ENCODE results near the gene NECTIN1.
"Not testable (repeated sequence)": the region's sequence is repeated elsewhere in the genome, so short reads cannot be mapped to it uniquely, and the experiment has no call there.

Gene NECTIN1

DNA sequence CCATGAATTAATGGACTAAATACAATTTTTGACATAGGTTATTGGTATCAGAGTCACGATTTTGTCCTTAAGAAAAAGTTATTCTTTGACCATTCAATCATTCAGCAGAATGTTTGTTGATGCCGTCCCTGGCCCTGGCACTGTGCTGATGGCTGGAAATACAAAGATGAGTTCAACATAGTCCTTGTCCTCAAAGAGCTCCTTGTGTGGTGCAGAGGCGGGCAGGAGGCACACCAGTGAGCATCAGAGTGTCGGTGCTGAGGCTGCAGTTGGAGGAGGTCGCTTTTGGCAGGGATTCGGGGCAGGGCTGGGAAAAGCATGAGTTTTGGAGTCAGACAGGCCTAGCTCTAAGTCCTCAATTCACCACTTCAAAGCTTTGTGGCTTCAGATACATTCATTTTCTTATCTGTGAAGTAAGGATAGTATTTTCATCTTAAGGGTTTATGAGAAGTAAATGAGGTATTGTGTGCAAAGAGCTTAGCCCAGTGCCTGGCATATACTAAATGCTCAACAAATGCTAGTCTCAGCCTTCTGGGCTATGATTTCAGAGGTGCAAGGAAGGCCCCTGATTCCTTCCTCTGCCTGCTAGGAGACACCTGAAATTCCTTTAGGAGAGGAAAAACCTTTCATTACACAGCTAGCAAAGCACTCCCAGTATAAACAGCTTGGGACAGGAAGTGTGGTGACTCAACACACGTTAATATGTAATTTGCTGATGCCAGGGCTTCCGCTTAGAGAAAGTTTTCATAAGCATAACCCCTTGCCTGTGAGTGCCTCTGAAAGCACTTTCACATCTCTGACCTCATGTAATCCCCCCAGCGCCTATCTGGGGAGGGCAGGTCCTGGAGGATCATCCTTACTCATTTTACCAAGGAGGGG, 113.8 kb downstream of the NECTIN1 start:
- no peak for DNase-seq

DNA sequence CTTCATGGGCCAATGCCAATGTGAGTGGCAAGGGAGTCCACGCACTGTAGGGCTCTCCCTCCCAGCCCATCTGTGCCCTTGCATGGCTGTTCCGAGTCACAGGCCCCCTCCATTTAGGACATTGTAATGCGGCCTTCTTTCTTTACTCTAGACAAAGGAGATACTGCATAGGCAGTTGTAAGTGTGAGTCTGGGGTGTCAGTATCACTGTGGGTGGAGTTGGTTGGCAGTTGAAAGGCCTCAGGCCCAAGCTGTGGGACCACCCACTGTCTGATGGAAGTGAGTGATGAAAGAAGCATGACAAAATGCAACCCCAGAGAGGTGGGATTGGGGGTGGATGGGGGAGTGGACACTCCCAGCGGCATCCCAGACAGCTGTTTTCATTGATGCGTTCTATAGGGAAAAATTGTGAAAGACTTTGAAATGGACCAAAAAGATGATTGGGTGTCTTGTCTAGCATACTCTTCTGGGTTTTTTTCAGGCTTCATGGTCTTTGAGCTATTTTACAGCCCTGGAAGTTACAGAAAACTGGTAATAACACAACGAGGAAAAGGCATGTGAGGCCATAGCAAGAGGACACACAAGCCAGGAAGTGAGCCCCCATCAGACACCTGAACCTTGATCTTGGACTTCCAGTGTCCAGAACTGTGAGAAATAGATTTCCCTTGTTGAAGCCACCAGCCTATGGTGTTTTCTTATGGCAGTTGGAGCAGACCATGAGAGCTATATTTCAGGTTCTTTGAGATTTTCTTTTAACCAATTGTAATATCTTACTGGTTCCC, 114.6 kb downstream of the NECTIN1 start:
- DNase-seq, result no peak

DNA sequence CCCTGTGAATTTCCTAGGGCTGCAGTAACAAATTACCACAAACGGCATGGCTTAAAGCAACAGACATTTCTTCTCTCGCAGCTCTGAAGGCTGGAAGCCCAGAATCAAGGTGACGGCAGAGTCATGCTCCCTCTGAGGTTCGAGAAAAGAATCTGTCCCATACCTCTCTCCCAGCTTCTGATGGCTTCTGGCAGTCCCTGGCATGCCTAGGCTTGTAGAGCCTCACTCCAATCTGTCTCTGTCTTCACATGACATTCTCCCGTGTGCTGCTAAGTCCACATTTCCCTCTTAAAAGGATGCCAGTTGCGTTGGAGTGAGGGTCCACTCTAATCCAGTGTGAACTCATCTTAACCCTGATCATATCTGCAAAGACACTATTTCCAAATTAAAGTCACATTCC, 116.2 kb downstream of the NECTIN1 start:
- DNase-seq, result no peak

DNA sequence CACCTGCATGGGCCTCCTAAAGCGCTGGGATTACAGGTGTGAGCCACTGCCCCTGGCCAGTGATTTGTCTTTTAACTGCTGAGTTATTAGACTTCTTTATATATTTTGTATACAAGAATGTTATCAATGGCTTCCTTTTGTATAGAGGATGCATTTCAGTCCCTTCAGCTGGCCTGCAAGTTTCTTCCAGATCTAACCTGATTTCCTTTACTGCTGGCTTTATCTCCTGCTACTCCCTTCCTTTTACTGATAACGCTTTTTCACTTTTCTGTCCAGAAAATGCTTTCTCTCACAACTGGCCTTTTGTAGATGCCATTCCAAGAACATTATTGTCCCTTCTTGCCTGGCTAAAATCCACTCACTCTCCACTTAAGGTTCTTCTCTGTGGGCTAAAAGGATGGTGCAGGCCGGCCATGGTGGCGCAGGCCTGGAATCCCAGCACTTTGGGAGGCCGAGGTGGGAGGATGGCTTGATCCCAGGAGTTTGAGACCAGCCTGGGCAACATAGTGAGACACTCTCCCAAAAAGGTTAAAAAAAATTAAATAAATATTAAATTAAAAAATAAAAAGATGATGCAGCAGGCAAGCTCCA, 118.1 kb downstream of the NECTIN1 start:
- no peak for DNase-seq

DNA sequence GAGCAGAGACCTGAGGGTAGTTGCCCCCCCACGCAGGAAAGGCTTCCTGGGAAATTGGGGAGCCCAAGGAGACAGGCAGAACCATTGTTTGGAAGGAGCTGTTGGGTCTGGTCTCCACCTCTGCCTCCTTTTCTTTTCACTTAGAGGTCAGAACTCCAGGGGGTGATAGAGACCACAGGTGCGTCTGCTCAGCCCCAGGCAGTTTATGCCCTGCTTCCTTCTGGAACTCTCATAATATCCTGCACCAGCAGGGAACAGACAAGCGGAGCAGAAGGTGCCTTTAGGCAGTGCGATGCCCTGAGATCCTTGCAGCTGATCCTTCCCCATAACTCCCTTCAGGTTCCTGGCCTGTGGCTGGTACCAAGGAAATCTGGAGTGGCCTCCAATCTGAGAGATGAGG, 120.2 kb downstream of the NECTIN1 start:
- no peak for DNase-seq

DNA sequence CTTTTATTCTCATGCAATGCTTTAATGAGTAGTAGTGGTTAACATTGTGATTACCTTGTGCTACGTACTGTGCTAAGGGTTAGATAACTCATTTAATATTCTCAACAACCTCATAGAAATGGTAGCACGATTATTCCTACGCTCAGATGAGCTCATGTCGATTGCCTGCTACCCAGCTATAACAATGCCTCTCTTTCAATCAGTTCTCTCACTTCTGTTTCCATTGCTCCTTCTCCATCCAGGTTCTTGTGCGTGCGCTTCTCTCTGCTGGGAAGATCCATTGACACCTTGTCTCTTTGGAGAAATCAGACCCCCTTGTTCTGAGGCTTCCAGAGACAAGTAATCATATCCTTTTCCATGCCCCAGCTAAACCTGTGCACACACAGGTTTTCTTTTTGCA, 120.8 kb downstream of the NECTIN1 start:
- DNase-seq, result no peak

DNA sequence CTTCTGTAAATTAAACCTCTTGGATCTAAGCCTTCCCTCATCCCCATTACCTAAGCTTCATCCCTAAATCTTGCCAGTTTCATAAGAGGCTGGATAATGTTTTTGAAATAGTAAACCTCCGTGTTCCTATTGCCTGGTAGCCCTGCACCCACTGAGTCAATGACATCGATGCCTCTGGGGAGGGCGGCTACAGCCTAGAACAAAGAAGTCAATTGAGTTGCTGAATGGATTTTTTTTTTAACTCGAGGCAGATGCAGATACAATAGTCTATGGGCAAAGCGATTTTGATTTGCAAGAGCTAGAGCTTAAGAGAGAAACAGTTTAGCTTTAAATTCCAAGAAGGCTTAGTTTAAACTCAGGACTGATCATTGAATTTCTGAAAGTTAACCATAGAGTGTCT, 121.3 kb downstream of the NECTIN1 start:
- no peak for DNase-seq

DNA sequence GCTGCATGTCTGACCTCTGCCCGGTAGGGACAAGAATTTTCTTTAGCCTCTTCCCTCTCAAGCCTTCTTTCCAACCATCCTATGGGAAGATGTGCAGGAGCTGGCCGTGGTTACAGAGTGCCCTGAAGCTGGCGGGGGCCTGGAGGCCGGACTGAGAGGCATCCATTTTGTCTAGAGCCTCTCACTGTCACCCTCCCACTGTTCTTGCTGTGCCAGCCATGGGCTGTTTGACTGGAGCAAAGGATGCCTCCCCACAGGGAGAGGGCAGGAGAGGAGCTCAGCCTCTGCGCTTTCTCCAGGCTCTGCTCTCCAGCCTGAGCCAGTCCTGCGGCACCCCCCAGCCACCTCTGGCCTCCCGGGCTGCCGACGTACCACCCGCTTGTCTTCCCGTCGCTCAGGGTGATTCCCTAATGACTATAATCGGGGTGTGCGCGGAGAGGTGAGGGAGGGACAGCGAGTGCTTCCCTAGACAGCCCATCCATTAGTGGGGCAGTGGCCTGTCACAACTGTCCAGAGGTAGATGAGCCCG, 123.8 kb downstream of the NECTIN1 start:
- DNase-seq, result no peak

DNA sequence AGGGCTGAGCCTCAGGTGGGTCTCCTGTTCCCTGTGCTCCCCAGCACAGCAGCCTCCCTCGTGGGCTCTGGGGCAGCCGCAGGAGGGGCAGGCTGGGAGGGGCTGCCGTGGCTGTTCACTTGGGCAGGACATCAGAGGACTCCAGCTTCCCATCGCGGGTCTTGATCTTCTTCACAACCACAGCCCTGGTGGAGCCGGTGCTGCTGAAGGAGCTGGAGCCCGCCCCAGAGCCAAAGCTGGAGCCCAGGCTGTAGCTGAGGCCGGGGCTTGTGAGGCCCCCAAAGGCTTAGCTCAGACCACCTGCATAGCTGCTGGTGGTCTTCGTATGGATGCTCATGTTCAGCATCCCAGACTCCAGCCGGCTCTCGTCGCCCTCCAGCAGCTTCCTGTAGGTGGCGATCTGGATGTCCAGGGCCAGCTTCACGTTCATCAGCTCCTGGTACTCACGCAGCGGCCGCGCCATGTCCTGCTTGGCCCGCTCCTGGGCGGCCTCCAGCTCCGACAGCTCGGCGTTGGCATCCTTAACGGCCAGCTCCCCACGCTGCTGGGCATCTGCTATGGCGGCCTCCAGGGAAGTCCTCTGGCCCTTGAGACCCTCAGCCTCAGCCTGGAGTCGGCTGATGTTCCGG, 126.1 kb downstream of the NECTIN1 start:
- DNase-seq, result no peak

DNA sequence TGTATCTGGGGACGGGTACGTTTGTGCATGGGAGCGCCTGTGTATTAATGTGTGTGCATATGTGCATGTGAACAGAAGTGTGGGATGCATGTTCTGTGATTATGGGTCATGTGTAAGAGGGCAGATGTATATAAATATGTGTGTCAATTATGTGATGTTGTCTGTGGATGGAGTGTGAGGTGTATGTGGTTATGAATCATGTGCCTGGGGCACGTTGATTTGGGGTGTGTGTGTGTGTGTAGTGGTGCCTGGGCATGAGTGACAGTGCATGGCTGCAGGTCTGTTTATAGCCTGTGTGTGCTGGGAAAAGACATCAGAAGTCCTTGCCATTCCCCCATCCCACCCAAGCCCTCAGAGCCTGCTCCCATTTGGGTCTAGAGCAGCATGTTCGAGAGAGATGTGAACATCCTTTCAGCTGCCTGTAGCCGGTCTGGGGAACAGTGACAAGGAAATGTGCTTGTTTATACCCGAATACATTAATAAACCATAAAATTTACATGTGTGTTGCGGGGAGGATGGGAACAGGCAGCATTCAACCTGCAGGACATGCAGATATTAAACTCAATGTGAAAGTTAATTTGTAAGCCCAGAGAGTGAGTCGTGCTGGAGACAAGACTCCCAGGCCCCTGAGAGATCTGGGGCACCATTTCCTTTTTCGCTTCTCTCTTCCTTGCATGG, 129.0 kb downstream of the NECTIN1 start:
- no peak for DNase-seq

DNA sequence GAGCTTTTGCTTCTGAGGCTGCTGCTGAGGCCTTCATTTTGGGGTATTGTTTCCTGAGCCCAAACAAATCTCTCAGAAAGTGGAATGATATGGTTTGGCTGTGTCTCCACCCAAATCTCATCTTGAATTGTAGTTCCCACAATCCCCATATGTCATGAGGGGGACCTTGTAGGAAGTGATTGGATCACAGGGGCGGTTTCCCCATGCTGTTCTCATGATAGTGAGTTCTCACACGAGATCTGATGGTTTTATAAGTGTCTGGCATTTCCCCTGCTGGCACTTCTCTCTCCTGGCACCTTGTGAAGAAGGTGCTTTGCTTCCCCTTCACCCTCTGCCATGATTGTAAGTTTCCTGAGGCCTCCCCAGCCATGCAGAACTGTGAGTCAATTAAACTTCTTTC, 133.1 kb downstream of the NECTIN1 start:
- DNase-seq, result not testable (repeated sequence)

DNA sequence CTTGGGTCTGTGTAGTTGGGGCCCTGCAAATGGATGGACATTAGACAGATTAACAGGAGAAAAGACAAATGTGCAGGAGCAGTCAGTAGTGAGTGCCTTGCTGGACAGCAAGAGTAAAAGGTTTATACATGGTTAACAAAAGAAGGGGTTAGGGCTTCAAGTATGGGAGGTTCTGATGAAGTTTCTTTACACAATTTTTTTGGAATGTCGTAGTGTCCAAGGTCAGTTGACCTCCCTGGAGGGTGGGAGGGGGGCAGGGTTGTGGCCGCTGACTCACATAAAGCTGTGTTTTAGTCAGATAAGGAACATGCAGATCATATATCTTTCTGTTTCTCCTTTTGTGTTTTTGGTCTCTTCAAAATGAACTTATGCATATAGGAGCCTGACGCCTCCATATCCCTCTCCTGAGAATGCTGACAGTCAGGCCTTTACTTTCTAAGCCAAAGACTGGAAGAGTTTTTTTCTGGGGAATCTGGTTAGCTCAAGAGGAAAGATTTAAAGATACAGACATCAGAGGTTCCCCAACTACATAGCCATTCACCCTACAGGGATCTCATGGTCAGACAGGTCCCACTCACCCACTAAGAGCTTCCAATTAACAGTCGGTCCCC, 134.3 kb downstream of the NECTIN1 start:
- no peak for DNase-seq

DNA sequence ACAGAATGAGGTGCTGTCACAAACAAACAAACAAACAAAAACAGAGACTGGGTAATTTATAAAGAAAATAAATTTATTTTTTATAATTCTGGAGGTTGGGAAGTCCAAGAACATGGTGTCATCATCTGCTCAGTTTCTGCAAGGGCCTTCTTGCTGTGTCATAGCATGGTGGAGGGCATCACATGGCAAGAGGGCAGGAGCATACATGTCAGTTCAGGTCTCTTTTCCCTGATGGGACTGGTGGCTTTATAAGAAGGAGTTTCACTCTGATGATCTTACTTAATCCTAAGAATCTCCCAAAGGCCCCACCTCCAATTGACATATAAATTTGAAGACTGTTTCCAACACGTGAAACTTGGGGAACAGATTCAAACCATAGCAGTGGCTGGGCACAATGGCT, 135.7 kb downstream of the NECTIN1 start:
- DNase-seq, result no peak

DNA sequence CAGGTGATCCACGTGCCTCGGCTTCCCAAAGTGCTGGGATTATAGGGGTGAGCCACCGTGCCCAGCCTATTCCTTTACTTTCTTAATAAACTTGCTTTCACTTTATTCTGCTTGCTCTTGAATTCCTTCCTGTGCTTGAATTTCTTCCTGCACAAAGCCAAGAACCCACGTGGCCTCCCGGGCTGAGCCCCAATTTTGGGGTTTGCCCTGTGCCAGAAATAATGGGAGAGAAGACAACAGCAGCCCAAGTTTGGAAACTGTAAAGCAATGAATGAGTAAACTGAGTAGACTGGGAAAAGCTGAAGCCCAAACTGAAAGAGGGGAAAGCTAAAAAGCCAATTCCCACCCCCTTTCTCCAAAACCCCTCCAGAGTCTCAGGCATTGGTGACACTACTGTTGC, 136.4 kb downstream of the NECTIN1 start:
- DNase-seq, result no peak

DNA sequence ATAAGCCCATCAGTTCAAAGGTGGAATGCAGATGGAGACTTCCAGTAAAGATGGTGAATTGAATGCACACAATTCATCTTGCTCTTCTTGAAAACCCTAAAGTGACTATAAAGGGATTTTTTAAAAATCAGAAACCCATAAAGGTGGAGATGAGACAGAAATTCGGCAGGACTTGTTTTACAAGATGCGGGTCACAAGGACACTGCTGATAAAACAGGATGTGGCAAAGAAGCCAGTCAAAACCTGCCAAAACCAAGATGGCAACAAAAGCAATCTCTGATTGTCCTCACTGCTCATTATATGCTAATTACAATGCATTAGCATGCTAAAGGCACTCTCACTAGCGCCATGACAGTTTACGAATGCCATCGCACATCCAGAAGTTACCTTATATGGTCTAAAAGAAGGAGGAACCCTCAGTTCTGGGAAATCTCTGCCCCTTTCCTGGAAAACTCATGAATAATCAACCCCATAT, 137.1 kb downstream of the NECTIN1 start:
- no peak for DNase-seq

DNA sequence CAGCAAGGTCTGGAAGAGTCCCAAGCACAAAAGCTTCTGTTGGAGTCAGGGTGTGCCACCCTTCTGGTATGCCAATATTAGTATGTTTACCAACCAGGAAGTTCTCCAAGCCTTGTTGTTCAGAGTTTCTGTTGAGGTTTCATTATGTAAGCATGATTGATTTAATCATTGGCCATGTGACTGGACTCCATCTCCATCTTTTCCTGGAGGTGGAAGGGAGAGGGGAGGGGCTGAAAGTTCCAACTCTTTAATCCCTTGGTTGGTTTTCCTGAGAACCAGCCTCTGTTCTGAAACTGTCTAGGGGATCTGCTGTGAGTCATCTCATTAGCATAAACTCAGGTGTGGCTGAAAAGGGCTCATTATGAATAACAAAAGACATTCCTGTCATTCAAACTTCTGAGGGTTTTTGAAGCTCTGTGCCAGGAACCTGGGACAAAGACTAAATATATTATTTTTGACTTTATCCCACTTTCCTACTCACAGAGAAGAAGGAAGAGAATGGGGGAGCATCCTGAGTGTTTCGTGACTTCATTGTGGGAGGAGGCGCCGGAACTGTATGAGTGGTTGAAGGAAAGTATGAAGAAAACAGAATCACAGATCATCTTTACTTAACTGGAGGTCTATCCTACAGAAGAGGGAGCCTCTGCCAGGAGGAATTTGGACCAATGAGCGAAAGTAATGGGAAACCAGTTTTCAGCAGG, 138.2 kb downstream of the NECTIN1 start:
- DNase-seq, result no peak

DNA sequence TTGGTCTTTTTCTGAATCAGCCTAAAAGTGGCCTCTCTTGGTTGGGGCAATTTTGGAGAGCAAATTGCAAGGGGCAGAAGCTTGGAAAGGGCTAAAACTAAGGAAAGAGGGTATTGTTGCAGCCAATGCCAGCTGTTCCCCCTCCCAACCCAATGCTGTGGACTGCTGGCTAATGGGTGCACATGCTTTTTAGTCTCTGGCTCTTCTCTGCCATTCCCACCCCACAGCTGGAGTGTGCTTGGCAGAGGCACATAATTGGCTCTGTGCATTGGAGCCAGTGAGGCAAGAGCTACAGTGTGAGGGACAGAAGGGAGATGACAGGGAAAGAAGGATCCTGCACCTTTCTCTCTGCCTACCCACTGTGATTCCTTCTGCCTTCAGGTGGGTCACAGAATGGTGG, 140.0 kb downstream of the NECTIN1 start:
- no peak for DNase-seq
